GM15510 (cell line): ENCODE measurements around the gene UTS2R.

ENCODE experiments used
- POLR2A ChIP-seq: IDR thresholded peaks from 3 replicates; pipeline ENCODE4 v1.6.1; 2011; ENCODE audit warnings: borderline replicate concordance; ENCODE audit not compliant: insufficient read length; ENCODE audit errors: extremely low read depth

The UTS2R gene

DNA sequence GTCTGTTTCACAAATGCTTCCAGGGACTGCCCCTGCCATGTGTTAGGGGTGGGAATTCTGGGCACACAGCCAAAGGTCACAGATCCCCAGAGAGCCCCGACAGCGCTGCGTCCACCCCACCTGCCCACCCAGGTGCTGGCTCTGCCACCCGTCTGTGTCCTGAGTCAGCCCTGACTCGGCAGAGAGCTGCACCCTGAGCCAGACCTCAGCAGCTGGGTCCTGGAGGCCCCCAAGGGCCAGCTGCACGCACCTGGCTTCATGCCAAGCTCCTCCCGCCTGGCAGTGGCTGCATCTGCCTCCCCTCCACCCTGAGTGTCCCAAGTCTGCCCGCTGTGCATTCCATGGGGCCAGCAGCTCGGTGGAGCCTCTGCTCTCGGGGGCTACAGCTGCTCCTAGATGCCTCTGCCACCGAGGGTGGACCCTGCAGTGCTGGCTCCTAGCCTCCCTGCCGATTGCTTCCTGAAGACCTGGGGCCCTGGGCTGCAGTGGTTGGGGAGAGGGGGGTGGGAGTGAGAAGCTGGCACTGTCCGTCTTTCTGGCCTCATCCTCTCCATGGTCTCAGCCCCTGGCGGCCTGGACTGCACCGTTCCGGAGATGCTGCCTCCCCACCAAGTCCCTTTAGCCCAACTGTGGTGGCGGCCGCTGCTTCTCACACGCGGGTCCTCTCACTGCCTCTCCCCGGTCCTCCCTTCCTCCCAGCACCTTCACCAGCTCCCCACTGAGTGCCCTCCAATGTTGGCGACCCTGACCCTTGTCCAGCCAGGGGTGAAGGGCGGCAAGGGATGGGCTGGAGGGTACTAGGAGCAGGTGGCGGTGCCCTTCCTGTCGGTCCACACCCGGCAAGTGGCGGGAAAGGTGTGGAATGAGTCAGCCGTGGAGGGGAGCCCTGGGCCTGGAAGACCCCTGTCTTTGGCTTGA, 41.0 kb upstream of the UTS2R start:
- no peak for TF ChIP-seq POLR2A

DNA sequence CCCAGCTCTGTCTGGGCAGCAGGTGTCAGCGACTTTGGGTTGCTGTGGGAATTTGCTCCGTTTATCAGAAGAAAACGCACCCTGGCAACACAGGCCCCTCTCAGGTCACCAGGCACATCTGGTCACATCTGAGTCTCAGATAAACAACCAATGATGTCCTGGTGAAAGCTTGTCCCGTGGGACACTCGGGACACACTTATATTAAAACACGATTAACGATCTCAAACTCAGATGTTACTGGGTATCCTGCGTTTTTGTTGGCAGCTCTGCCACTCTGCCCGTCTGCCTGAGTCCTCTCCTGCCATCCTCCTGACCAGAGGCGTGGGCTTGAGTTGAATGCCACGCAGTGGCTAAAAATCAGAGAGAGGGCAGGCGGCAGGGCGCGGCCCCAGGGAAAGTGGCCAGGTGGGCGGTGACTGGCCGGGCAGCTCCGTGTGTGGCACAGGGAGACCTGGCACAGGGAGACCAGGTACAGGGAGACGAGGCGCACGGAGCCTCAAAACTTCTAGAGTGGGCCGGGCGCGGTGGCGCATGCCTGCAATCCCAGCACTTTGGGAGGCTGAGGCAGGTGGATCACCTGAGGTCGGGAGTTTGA, 40.1 kb upstream of the UTS2R start:
- TF ChIP-seq POLR2A = no peak

DNA sequence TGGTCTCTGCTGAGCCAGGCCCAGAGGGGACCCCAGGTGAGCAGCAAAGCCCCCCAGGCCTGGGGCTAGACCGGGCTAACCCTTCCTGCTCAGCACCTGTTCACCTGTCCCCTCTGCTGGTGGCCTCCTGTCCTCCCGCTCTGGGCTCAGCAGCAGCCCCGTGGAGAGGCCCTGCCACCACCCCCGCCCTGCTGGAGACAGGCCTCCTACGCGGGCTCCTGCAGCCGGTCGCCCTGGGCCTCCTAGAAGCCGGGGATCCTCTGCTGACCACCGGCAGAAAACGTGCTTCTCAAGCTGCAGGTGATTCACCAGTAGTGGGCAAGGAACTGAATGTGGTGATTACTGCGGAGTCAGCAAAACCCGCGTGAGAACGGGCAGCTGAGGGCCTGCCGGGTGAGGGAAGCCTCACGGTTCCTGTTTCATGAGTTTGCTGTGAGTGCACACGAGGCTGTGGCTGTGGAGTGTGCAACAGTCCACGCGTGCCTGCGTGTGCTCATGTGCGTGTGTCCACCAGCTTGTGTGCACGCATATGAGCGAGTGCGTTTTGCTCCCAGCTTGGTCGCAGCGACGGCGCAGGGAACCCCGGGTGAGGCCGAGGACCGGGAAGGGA, 38.8 kb upstream of the UTS2R start:
- no peak for TF ChIP-seq POLR2A

DNA sequence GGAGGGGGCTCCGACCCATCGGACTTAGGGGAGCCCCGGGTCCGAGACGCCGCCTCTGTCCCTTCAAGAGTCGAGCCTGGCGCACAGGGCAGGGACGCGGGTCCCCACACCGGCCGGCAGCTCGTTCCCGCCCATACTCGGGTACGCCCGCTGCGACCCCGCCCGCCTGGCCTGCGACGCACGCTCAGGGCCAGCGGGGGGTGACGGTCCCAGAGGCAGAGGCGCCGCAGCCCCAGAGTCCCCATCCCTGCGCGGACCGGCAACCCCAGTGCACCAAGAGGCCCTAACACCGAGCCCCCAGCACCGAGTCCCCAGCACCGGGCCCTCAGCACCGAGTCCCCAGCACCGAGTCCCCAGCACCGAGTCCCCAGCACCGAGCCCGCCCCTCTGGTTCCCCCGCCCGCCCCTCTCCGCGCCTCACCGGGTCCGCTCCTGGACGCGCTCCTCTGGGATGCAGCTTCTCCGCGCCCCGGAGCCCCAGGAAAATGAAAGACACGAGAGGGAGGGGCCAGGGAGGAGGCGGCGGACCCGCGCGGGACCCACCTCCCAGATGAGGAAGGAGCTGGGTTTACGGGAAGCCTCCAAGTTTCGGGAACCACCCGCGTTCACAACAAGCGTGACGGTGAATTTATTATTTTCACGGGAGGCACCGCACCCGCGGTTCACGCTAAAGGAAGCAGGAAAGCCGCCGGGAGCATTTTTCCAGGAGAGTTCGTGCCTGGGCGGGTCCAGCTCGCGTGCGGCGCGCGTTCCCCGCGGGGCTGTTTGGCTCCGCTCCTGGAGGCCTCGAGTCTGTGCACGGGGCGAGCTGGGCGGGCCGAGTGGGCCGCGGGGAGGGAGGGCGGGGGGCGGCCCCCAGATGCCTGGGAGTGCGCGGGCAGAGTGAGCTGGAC, 38.0 kb upstream of the UTS2R start, which contains the start of gene SECTM1:
Gene SECTM1, minus strand, starts transcription at position 488 of the 893 bp plus-strand sequence. CDS start 6,526 bp downstream, outside the sequence.
- no peak for TF ChIP-seq POLR2A

DNA sequence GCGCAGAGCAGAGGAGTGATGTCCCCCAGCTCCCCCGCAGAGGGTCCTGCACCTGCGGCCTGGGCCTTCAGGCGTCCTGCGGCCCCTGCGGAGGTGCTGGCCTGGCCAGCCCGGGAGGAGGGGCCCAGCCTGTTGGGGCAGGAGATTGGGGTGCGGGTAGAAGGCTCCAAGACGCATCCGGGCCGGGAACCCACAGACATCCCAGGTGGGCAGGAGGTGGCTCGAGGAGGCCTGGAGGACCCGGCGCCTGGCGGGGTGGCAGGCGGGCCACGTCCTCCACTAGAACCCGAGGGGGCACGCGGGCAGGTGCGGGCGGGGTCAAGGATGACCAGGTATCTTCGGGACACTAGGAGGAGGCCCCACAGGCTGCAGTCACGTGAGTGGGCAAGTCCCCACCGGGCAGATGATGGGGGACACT, 37.4 kb upstream of the UTS2R start:
- no peak for TF ChIP-seq POLR2A

DNA sequence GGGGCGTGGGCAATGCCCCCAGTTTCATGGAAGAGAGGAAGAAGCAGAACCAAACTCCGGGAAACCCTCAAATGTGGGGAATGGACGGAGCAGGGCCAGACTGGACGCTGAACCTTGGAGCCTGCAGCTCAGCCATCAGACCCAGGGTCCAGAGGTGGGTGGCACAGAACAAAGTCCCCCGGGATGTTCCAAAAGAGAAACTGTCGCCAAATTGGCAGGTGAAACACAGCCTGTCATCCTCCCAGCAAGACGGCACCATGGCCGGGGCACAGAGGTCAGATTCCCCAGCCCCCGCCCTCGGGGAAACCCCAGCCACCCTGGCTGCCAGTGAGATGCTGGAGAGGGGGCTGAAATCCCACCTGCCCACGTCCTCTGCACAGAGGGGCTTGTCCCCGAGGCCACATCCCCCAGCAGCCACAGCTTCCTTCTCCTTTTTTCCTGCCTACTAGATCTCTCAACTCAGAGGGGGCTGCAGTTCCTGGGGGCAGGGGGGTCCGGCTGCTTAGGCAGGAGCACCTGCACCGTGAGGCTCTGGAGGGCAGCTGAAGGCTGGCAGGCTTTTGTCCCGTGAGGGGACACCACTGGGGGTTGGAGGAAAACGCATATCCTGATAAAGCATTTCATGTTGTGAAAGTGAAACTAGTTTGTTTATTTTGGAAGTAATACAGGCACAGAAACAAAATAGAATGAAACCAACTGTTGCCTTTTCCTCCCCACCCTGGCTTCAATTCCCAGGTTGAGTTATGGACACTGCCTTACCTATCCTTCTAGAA, 36.8 kb upstream of the UTS2R start:
- no peak for TF ChIP-seq POLR2A

DNA sequence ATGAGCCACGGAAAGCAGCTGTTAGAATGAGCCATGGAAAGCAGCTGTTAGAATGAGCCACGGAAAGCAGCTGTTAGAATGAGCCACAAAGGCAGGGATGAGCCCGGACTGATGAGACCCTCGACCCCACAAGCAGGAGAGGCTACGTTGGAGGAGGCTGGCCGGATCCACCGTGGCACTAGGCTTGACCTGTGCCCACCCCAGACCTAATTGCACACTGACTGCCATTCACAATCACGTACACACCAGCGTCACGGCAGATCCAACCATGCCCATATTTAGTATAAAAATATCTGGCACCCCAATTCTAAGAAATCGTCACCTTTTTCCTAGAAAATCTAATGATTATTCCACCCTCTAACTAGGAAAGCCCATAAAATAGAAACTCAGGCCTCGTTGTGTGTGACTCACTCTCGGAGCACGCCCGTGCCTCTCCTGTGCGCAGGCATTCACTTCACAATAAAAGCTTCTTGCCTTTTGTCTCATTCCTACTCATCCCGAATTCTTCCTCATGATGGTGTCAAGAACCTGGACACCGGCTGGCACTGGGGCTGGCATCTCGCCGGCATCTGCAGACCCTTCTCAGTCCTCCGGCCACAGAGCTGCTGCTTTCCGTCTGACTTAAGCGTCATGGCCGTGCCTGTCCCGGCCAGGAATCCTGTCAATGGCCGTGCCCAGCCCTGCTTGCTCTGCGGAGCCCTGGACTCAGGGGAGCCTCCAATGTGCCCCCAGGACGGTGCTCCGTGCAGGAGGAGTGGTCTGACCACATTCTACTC, 32.5 kb upstream of the UTS2R start:
- TF ChIP-seq POLR2A = no peak

DNA sequence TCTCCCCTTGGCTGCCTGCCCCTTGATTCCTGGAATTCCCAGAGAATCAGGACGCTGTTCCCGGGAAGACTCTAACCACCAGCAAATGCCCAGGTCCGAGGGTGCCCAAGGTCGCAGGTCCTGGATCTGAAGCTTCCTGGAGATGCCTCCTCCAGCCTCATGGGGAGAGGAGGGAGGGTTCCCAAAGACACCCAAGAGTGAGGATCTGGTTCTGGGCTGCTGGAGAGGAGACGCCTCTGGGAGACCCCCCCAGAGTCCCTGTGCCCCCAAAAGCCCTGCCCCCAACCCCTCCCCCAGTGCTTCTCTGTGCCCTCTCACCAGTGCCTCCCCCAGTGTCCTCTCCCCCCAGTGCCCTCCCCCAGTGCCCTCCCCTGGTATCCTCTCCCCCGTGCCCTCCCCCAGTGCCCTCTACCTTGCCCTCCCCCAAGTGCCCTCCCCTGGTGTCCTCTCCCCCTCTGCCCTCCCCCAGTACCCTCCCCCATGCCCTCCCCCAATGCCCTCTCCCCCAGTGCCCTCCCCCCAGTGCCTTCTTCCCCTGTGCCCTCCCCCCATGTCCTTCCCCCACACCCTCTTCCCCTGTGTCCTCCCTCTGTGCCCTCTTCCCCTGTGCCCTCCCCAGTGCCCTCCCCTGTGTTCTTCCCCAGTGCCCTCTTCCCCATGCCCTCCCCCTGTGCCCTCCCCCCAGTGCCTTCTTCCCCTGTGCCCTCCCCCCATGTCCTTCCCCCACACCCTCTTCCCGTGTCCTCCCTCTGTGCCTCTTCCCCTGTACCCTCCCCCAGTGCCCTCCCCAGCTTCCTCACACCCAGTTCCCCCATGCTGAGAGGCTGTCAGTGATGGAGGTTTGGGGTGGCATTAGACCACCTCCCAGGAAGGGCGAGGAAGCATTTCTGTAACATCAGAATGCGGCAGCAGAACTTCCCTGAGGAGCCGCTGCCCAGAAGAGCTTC, 31.7 kb upstream of the UTS2R start:
- no peak for TF ChIP-seq POLR2A

DNA sequence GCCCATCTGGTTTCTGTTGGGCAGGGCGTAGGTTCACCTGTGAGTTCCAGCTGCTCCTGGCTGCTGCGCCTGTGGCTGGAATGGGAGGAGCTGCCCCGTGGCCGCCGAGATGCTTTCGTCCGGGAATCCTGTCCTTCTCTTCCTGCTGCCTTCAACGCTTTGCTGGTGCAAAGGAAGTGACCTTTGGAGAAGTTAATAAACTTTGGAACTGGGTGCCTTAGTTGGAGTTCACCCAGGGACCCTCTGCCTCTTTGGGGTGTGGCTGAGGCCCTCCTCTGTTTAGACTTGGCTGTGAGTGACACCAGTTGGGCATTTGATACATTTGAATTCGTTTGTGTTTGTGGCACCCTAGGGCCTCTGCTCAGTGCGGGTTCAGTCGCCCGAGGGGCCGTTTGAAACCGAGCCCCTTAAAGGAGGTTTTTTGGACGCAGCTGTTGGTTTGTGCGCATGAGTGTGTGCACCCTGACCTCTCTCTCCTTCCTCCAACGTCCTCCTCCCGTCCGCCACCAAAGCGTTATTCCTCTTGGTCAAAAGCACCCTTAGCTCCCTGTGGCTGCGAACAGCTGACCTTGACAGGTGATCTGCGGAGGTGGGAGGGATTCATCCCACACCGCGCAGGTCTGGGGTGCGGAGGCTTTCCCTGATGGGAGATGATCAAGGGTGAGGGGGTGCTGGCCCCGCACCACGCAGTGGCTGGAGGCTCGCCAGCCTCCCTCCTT, 29.0 kb upstream of the UTS2R start:
- TF ChIP-seq POLR2A = no peak

DNA sequence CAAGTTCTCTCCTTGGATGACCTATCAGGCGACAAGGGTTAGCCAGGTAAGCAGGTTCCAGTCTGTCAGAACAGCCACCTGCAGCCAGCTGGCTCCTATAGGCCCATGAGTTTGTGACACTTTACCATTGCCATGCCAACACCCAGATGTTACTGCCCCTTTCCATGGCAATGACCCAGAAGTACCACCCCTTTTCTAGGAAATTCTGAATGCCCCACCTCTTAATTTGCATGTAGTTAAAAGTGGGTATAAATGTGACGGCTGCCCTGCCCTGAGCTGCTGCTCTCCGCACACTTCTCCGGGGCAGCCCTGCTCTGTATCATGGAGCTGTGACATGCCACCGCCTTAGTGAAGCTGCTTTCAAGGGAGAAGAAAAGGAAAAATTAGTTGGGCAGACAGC, 28.0 kb upstream of the UTS2R start:
- TF ChIP-seq POLR2A = no peak

DNA sequence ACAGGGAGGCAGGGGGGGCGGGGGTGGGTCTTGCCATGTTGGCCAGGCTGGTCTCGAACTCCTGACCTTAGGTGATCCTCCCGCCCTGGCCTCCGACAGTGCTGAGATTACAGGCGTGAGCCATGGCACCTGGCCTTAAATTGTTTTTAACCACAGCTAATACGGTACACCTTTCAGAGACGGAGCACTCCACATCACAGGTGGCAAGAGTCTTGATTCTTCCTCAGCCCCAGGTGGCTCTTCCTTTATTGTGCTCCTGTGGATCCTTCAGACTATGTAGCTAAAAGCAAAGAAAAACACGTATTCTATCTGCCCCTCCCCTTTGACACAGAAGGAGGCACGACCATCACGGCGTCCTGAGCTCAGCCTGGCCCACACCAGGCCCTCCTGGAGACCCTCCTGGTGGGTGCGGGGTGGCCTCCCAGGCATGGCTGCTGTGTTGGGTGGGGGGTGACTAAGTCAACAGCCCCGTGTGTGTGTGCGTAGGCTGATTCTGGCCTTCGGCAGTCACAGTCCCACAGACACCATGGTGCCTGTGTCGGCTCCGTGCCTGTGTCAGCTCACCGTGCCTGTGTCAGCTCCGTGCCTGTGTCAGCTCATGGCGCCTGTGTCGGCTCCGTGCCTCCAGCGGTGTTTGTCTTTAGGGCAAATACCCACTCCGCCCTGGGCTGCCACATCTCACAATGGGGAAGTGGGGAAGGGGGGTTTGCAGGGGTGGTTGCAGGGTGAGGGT, 27.2 kb upstream of the UTS2R start:
- no peak for TF ChIP-seq POLR2A
